Mucosa of descending colon (tissue), 3 donors: ENCODE data around the gene RPUSD3. TPM values are rescaled to one million over a fixed set of nuclear protein-coding genes. Genes with fewer than 3 reads are reported as not detected.
"Not testable (repeated sequence)": the region's sequence is repeated elsewhere in the genome, so short reads cannot be mapped to it uniquely, and the experiment has no call there.

Source experiments
- ATAC-seq: fragments of 200-7000 bp; cut with Tn5 transposase; one replicate; pipeline ENCODE4 v1.9.1; 2020; ENCODE audit warnings: mild to moderate bottlenecking, moderate library complexity
- DNase-seq, 3 donors: peaks; one replicate each; pipeline ENCODE4 v3.0.0-alpha.2; 2020
- H3K36me3 ChIP-seq: fragments of 200-600 bp; one replicate; pipeline ENCODE4 v1.8.0; 2021; ENCODE audit warnings: low read depth, mild to moderate bottlenecking
- H3K4me1 ChIP-seq: fragments of 200-600 bp; one replicate; pipeline ENCODE4 v1.8.0; 2021; ENCODE audit warnings: low read depth, mild to moderate bottlenecking
- H3K4me3 ChIP-seq: fragments of 200-600 bp; one replicate; pipeline ENCODE4 v1.8.0; 2021; ENCODE audit warnings: mild to moderate bottlenecking
- H3K9me3 ChIP-seq: fragments of 200-600 bp; one replicate; pipeline ENCODE4 v1.8.0; 2021; ENCODE audit warnings: mild to moderate bottlenecking
- CTCF ChIP-seq: fragments of 200-600 bp; IDR thresholded peaks from one replicate; pipeline ENCODE4 v1.8.0; 2022; ENCODE audit warnings: antibody characterized with exemption, mild to moderate bottlenecking
- intact Hi-C, 2 donors: fragments of 100-400 bp; cut with DNase I in 1 of 2; cut with micrococcal nuclease in 1 of 2; formaldehyde crosslinking; loops; one replicate each; pipeline versions ENCODE4 v1.11.0 to v1.11.1; 2022; cut with DNase I, micrococcal nuclease
- total RNA-seq, 3 donors: library from RNA; stranded (reverse); fragmentation: NEBNext Ultra II Directional in 2 of 3; extraction: Animal tissue kit (Norgen Biotek cat#: 25700) in 2 of 3; gene quantifications; one replicate each; pipeline versions ENCODE4 v1.2.1 to v1.2.4, GENCODE V29; 2021 to 2023
- donor health status: DM: no; HTN: no; CAD: no; lungs with moderate emphysema.
- donor health status: DM: no; HTN: no; CAD: no.
- donor health status: DM: no; HTN: yes; CAD: no.

The RPUSD3 gene
- total RNA-seq, 3 donors from 2014 or later = 26.1 to 35.6 (median 28.6) TPM

GRCh38 chr3:9881441-9881840, 37.6 kb upstream of the RPUSD3 start:
- TF ChIP-seq CTCF = no peak
- no peak for ATAC-seq
- Histone ChIP-seq H3K36me3 (no peaks in the 10 kb centered on the region), H3K4me3 (no peak overlapping the region), H3K4me1 (no peaks in the 10 kb centered on the region), H3K9me3 (no peaks in the 10 kb centered on the region)
- DNase-seq = no peak
- intact Hi-C loops = no loop called here

GRCh38 chr3:9879830-9880549, 36.2 kb upstream of the RPUSD3 start, which contains the start of gene CIDEC:
TSS of gene CIDEC (minus strand) at chr3:9880253. CDS start at chr3:9878486, 1,767 bp downstream.
- Histone ChIP-seq H3K9me3 (no peaks in the 10 kb centered on the region), H3K4me3 (no peak within 1 kb of the TSS), H3K36me3 (no peaks in the 10 kb centered on the region), H3K4me1 (no peaks in the 10 kb centered on the region)
- ATAC-seq = no peak
- TF ChIP-seq CTCF = no peak
- no peak for DNase-seq
- intact Hi-C loops = no loop called here

- Histone ChIP-seq H3K36me3 (no peaks in the 10 kb centered on the region), H3K4me3 (no peak overlapping the region), H3K4me1 (no peaks in the 10 kb centered on the region), H3K9me3 (no peaks in the 10 kb centered on the region)
- no peak for TF ChIP-seq CTCF
- peak; percentile 99 for ATAC-seq
- intact Hi-C loops = no loop called here
- DNase-seq = peak in 2 of 3 donors; percentile 30 to 49
Measured at GRCh38 chr3:9878700-9879099, 34.9 kb upstream of the RPUSD3 start.

GRCh38 chr3:9876991-9877390, 33.2 kb upstream of the RPUSD3 start:
- no peak for ATAC-seq
- DNase-seq = no peak
- no peak for TF ChIP-seq CTCF
- no peaks in the 10 kb centered on the region for H3K36me3 ChIP-seq
- no peaks in the 10 kb centered on the region for H3K4me1 ChIP-seq
- no peak overlapping the region for H3K4me3 ChIP-seq
- H3K9me3 ChIP-seq = no peaks in the 10 kb centered on the region
- intact Hi-C loops = no loop called here

GRCh38 chr3:9876255-9876654, 32.4 kb upstream of the RPUSD3 start:
- H3K4me1 ChIP-seq, DNase-seq, H3K36me3 ChIP-seq, H3K4me3 ChIP-seq, intact Hi-C loops, ATAC-seq, H3K9me3 ChIP-seq: not testable (repeated sequence)

GRCh38 chr3:9875448-9875847, 31.6 kb upstream of the RPUSD3 start:
- no peaks in the 10 kb centered on the region for H3K36me3 ChIP-seq
- ATAC-seq (no peak), DNase-seq (no peak)
- H3K4me1 ChIP-seq = no peaks in the 10 kb centered on the region
- TF ChIP-seq CTCF = no peak
- no peak overlapping the region for H3K4me3 ChIP-seq
- no peaks in the 10 kb centered on the region for H3K9me3 ChIP-seq
- intact Hi-C loops = no loop called here

GRCh38 chr3:9872067-9872466, 28.3 kb upstream of the RPUSD3 start:
- H3K4me1 ChIP-seq, H3K4me3 ChIP-seq, ATAC-seq, H3K9me3 ChIP-seq, intact Hi-C loops, H3K36me3 ChIP-seq, DNase-seq: not testable (repeated sequence)
